ENCODE measurements around the gene NLN.

NLN gene

DNA sequence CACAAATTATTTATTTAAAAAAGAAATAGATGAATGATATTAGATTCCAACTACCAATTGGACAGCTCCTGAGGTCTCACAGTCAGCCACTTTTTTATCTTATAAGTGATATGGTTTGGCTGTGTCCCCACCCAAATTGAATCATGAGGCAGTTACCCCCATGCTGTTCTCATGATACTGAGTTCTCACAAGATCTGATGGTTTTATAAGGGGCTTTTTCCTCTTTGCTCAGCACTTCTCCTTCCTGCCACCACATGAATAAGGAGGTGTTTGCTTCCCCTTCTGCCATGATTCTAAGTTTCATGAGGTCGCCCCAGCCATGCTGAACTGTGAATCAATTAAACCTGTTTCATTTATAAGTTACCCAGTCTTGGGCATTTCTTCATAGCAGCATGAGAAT lies 12.9 kb downstream of the NLN start:
- DNase-seq (ENCODE audit: low spot score), result no peak
- TF ChIP-seq, protein P1, sequence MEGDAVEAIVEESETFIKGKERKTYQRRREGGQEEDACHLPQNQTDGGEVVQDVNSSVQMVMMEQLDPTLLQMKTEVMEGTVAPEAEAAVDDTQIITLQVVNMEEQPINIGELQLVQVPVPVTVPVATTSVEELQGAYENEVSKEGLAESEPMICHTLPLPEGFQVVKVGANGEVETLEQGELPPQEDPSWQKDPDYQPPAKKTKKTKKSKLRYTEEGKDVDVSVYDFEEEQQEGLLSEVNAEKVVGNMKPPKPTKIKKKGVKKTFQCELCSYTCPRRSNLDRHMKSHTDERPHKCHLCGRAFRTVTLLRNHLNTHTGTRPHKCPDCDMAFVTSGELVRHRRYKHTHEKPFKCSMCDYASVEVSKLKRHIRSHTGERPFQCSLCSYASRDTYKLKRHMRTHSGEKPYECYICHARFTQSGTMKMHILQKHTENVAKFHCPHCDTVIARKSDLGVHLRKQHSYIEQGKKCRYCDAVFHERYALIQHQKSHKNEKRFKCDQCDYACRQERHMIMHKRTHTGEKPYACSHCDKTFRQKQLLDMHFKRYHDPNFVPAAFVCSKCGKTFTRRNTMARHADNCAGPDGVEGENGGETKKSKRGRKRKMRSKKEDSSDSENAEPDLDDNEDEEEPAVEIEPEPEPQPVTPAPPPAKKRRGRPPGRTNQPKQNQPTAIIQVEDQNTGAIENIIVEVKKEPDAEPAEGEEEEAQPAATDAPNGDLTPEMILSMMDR (IDR thresholded peaks at IDR 0.05; ENCODE audit: extremely low read depth, missing control alignments), result no peak

DNA sequence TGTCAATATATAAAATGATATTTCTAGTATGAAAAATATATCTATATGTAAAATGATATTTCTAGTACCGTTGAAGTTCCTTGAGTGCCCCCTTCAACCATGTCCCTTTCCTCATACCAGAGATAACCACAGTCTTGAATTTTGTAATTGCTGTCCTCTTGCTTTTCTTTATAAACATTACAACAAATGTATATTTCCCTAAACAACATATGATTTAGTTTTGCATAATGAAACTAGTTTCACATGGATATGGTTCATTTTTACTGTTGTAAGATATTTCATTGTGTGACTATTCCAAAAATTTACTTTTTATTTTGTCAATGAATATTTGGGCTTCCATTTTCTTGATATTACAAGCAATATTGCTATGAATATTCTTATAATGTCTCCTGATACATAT lies 14.0 kb downstream of the NLN start:
- TF ChIP-seq, protein P1 (IDR thresholded peaks at IDR 0.05; ENCODE audit: extremely low read depth, missing control alignments), result no peak
- no peak for DNase-seq (ENCODE audit: low spot score)

DNA sequence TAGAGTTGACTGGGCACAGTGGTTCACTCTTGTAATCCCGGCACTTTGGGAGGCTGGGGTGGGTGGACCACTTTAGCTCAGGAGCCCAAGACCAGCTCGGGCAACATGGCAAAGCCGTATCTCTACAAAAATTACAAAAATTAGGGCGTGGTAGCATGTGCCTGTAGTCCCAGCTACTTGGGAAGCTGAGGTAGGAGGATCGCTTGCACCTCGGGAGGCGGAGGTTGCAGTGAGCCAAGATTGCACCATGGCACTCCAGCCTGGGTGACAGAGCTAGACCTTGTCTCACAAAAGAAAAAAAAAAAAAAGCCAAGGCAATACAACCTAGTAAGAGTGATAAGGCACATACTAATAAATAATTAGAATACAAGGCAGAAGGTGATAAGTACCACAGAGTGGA lies 15.8 kb downstream of the NLN start:
- TF ChIP-seq, protein P1 (IDR thresholded peaks at IDR 0.05; ENCODE audit: extremely low read depth, missing control alignments), result no peak

DNA sequence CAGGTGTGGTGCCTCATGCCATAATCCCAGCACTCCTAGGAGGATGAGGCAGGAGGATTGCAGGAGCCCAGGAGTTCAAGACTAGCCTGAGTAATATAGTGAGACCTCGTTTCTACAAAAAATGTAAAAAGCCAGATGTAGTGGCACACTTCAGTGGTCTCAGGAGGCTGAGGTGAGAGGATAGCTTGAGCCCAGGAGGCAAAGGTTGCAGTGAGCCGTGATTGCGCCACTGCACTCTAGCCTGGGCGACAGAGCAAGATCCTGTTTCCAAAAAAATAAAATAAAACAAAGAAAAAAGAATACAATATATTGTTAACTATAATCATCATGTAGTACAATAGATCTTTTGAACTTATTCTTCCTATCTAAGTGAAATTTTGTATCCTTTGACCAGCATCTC lies 16.3 kb downstream of the NLN start:
- DNase-seq (ENCODE audit: low spot score), result no peak
- TF ChIP-seq, protein P1 (IDR thresholded peaks at IDR 0.05; ENCODE audit: extremely low read depth, missing control alignments), result no peak

More for the DNA sequence above, 15.8 kb downstream of the NLN start:
- no peak for DNase-seq (ENCODE audit: low spot score)

DNA sequence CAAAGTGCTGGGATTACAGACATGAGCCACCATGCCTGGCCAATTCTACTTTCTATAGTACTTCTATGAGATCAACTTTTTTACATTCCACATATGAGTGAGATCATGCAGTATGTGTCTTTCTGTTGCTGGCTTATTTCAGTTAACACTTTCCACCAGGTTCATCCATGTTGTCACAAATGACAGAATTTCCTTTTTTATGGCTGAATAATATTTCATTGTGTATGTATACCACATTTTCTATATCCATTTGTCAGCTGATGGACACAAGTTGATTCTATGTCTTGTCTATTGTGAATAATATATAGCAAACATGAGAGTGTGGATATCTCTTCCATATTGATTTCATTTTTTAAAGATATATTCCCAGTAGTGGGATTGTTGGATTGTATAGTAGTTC lies 17.2 kb downstream of the NLN start:
- no peak for DNase-seq (ENCODE audit: low spot score)
- TF ChIP-seq, protein P1 (IDR thresholded peaks at IDR 0.05; ENCODE audit: extremely low read depth, missing control alignments), result no peak

DNA sequence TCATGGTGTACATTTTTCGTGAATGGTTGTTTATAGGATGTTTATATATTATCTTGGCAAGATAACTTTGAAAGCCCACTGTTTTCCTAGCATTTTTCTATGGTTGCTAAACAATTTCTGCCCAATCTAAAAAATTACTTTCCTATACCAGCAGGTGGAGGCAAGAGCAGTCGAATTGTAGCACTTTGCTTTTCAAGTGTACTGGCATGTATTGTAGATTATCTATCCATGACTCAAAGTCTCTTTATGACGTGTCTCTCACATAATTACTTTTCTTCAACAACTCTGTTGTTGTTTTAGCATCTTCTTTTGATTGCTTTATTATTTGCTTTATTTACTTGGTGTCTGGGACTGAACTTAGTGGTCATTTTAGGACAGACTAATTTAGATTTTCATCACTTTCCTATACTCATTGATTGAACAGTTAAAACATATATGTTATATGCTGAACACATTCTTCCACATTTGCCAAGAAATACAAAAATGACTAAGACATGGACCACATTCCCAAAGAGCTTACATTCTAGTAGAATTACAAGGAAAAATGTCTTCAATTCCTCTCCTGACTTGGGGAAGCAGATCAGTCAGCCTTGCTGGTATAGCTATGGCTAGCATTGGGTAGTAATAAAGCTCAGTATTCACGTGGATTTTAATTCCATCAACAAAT lies 20.7 kb downstream of the NLN start:
- TF ChIP-seq, protein P1 (IDR thresholded peaks at IDR 0.05; ENCODE audit: extremely low read depth, missing control alignments), result peak; percentile 13
- DNase-seq (ENCODE audit: low spot score), result peak; percentile 52

DNA sequence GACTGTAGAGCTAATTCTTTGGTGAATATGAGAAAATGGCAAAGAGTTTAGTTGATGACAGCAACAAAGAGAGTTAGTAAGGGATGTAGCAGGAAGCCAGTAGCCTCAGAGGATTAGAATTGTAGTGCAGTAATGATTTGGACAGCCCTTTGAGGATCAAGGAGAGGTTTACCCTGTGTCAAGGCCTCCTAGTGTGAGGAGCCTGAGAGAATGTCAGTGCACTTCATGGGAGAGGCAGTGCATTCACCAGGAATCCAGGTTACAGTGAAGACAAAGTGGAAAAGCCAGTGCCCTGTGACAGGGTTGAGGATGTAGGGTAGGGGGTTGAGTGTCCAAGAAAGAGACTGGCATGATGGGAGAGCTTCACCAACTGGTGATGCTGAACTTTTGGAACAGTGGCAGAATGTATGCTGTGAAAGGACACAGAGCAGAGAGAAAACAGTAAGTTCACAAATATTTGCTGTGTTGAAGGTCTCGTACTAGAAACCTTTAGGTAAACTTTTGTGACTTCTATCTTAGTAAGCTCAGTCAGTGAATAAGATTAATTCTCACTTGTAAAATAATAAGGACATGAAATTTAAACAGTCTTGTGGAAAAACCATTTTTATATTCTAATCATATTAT lies 27.3 kb downstream of the NLN start:
- TF ChIP-seq, protein P1 (IDR thresholded peaks at IDR 0.05; ENCODE audit: extremely low read depth, missing control alignments), result no peak
- no peak for DNase-seq (ENCODE audit: low spot score)

Data from GM20000 (cell line).